Fibroblast of the aortic adventitia (primary cell): ENCODE measurements around the gene MASP2. TPM values are rescaled to one million over a fixed set of nuclear protein-coding genes. Genes with fewer than 3 reads are reported as not detected.
"Not testable (repeated sequence)": the region's sequence is repeated elsewhere in the genome, so short reads cannot be mapped to it uniquely, and the experiment has no call there.

Experiments
- DNase-seq: peaks from one replicate; pipeline ENCODE4 v3.0.0-alpha.2; 2010; ENCODE audit warnings: low read depth
- H3K4me3 ChIP-seq: 2 replicates; pipeline ENCODE4 v1.5.1; 2011; ENCODE audit warnings: low read depth, mild to moderate bottlenecking, control low read depth, low read length, moderate library complexity
- total RNA-seq: library from RNA; depleted of rRNA; stranded (reverse); fragments of >200 nt; gene quantifications from 2 replicates; pipeline ENCODE4 v1.2.3, GENCODE V29; 2012; ENCODE audit warnings: low replicate concordance
- TF ChIP-seq, protein P1 (sequence below): IDR thresholded peaks from 2 replicates; pipeline ENCODE4 v1.5.1; 2011; ENCODE audit warnings: mild to moderate bottlenecking, low read length, control low read depth, inconsistent platforms; ENCODE audit not compliant: insufficient read depth

The MASP2 gene
- total RNA-seq, result not detected in 2 replicates

DNA sequence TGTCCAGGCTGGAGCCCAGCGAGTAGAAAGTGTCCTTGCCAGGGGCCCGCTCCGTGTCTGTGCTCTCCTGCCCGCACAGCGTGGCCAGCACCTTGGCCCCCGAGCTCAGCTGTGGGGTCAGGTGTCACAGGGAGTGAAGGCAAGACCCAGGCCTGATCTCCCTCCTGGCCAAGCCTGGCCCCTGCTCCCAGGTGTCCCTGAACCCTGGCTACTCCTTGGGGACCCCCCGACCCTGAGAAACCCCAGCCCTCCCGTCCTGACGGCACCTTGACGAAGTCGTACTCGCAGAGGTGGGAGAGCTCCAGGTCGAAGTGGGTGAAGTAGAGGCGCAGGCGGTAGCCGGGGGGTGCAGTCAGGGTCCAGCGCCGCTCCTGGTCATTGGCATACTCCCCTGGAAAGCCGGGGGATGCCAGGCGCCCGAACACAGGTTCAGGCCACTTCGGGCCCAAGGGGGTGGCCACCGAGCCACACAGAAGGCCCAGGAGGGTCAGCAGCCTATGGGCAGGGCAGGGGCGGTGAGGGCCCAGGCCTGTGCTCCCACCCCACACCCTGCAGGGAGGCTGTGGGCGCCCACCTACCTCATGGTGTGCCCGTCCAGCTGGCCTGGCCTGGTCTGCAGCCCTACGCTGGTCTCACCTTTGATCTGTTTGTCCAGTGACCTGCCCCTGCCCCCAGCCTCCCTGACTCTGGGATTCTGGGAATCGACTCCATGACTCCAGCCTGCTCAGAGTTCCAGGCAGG lies at the start of gene MASP2:
Gene MASP2 (minus strand): TSS at position 615 of the 741 bp plus-strand sequence. CDS start 32 bp downstream, at position 583.
- DNase-seq, result no peak
- TF ChIP-seq, protein P1, sequence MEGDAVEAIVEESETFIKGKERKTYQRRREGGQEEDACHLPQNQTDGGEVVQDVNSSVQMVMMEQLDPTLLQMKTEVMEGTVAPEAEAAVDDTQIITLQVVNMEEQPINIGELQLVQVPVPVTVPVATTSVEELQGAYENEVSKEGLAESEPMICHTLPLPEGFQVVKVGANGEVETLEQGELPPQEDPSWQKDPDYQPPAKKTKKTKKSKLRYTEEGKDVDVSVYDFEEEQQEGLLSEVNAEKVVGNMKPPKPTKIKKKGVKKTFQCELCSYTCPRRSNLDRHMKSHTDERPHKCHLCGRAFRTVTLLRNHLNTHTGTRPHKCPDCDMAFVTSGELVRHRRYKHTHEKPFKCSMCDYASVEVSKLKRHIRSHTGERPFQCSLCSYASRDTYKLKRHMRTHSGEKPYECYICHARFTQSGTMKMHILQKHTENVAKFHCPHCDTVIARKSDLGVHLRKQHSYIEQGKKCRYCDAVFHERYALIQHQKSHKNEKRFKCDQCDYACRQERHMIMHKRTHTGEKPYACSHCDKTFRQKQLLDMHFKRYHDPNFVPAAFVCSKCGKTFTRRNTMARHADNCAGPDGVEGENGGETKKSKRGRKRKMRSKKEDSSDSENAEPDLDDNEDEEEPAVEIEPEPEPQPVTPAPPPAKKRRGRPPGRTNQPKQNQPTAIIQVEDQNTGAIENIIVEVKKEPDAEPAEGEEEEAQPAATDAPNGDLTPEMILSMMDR, result no peak
- H3K4me3 ChIP-seq, result no peak within 1 kb of the TSS

DNA sequence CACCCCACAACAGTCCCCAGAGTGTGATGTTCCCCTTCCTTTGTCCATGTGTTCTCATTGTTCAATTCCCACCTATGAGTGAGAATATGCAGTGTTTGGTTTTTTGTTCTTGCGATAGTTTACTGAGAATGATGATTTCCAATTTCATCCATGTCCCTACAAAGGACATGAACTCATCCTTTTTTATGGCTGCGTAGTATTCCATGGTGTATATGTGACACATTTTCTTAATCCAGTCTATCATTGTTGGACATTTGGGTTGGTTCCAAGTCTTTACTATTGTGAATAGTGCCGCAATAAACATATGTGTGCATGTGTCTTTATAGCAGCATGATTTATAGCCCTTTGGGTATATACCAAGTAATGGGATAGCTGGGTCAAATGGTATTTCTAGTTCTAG lies 36.7 kb upstream of the MASP2 start:
- not testable (repeated sequence) for H3K4me3 ChIP-seq, DNase-seq

DNA sequence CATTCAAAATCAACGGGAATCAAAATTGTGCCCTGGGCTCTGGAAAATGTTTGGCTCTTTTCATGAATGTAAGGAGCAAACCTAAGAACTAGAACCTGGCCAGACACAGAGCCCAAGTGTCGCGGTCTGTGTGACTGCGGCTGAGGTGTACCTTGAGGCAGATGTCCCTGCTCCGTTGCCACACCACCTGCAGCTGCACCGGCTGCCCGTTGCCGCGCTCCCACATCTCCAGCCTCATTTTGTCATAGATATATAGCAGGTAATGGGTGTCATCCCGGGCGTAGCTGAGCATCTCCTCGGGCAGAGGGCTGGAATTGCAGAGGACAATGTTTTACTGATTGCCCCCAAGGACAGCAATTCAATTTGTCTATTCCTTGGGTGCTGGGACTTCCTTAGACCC lies 33.9 kb upstream of the MASP2 start:
- DNase-seq, result no peak
- no peak overlapping the region for H3K4me3 ChIP-seq
- TF ChIP-seq, protein P1, result no peak

DNA sequence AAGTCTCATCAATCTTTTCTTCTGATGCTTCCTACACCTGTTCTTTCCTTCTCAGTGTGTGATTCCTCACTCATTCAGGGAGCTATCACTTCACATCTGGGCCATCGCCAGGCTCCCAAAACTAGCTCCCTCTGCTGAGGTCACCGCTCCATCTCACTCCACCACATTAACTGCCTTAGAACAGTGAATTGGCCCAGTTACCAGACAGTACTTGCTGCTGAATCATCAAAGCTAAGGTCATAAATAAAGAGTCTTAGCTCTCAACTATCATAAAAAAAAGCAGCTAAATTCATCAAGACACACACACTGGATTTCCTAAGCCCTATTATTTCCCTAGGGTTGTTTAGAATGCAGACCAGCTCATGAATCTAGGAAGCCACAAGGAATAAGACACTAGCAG lies 31.6 kb upstream of the MASP2 start:
- H3K4me3 ChIP-seq, result no peak overlapping the region
- TF ChIP-seq, protein P1, result no peak
- DNase-seq, result no peak

DNA sequence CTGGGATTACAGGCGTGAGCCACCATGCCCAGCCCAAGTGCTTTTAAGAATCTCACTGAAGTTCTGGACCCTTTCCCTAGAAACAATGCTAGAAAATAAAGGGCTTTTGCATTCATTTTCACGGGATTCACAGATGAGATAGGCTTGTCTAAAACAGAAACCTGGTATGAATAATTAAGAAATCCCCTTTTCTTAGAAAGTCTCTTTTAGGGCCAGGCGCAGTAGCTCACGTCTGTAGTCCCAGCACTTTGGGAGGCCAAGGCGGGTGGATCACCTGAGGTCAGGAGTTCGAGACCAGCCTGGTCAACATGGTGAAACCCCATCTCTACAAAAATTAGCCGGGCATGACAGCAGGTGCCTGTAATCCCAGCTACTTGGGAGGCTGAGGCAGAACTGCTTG lies 26.4 kb upstream of the MASP2 start:
- not testable (repeated sequence) for H3K4me3 ChIP-seq, DNase-seq

DNA sequence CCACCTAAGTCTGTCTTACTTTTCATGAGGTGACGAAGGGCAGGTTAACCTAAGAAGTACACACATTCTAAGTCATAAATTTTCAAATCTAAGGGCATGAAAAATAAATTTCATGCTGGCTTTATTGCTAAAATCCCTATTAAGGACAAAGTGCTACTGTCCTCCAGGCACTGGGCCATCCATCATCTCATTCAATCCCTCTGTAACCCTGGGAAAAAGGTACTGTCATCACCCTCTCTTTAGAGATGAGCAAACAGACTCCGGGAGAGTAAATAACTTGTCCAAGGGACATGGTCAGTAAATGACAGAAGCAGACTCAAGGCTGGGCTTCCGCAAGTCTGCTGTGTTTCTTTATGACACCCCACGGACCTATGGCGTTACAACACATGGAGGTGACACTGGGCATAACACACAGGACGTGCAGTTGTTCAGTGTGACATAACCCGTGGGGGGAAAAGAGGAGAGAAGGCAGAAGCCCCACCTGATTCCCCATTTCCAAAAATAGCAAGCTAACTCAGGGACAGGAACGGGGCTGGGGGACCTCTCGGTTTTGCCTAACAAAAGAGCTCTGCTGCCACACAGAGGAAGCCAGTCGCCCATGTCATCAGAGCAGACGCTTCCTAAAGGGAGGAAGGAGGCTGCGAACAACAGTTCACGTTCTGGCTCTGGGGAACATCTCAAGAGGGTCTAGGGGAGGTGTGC lies 25.3 kb upstream of the MASP2 start:
- H3K4me3 ChIP-seq, result no peak overlapping the region
- DNase-seq, result no peak

DNA sequence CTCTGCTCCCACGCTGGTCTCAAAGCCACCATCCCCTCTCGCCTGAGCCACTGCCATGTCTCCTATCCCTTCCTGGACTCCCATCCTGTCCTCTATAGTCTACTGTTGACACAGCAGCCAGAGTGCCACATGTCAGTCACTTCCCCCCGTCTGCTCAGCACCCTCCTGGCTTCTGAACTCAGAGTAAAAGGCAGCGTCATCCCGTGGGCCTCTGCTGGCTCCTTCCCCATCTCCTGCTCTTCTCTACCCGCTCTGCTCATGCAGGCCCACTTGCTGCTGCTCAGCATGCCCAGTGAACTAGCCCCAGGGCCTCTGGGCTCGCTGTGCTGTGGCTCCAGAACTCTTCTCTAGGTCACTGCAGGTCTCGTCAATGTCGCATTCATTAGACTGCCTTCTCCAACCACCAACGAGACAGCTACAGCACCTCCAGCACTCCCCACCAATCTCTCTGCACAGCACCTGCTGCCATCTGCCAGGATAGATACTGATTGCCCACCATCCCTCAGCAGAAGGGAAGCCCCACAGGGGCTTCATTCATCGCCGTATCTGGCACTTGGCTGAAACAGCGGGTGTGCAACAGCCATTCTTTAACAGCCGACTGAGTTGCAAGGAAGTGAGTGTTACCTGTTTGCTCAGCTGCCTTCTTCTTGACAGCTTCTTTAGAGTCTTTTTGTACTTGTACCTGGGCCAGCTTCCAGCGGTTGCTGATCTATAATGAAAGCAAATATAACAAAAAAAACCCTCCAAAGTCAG lies 24.6 kb upstream of the MASP2 start:
- TF ChIP-seq, protein P1, result no peak
- no peak overlapping the region for H3K4me3 ChIP-seq
- DNase-seq, result no peak

More for the DNA sequence above, 25.3 kb upstream of the MASP2 start:
- TF ChIP-seq, protein P1, result no peak
